Endothelial cell of umbilical vein (primary cell): ENCODE results near the gene OXLD1. TPM values are rescaled to one million over a fixed set of nuclear protein-coding genes. Genes with fewer than 3 reads are reported as not detected.

Experiments
- BruUV-seq: library from RNA; stranded (reverse); fragments of 400-500 nt; replicated peaks from 2 replicates; lab custom pipeline; 2021; lab: Mats Ljungman, UMichigan
- CTCF ChIA-PET: fragments of 300-600, 350-600 bp; sonication (Branson Sonifier 250); formaldehyde crosslinking; loops from one replicate; lab custom pipeline; 2021; ENCODE audit warnings: antibody characterized with exemption, inconsistent platforms; lab: Charles Lee
- POLR2A ChIA-PET: fragments of 300-600, 350-600 bp; sonication (Branson Sonifier 250); formaldehyde crosslinking; loops from one replicate; lab custom pipeline; 2021; ENCODE audit warnings: antibody characterized with exemption, inconsistent platforms; lab: Charles Lee
- DNase-seq: peaks from one replicate; pipeline ENCODE4 v3.0.0-alpha.2; 2011; ENCODE audit warnings: low read depth, low spot score
- FAIRE-seq: peaks from 2 replicates; lab custom pipeline; 2011; peaks lifted over from hg19 to GRCh38; lab: Jason Lieb, UNC
- H2AFZ ChIP-seq: 2 replicates; pipeline ENCODE4 v1.6.0; 2012; ENCODE audit warnings: low read depth, low read length, control low read depth, inconsistent platforms
- H3K27ac ChIP-seq: 2 replicates; pipeline ENCODE4 v1.5.1; 2011; ENCODE audit warnings: low read depth, mild to moderate bottlenecking, control low read depth, low read length, moderate library complexity; ENCODE audit not compliant: insufficient read depth
- H3K27me3 ChIP-seq, 2 experiments: 2 replicates each; pipeline versions ENCODE4 v1.6.0 to v1.6.1; 2011; ENCODE audit warnings: low read length in 2 of 2, mixed read lengths in 1 of 2; ENCODE audit not compliant: control insufficient read depth in 2 of 2, insufficient read depth in 2 of 2
- H3K36me3 ChIP-seq, 2 experiments: 2 replicates in 1 of 2; 3 replicates in 1 of 2; pipeline ENCODE4 v1.5.1; 2011; ENCODE audit warnings: low read length in 2 of 2, mild to moderate bottlenecking in 1 of 2, moderate library complexity in 1 of 2; ENCODE audit not compliant: control insufficient read depth in 2 of 2, insufficient read depth in 2 of 2; ENCODE audit errors: extremely low read depth in 1 of 2
- H3K4me1 ChIP-seq: 3 replicates; pipeline ENCODE4 v1.5.1; 2011; ENCODE audit warnings: mild to moderate bottlenecking, low read length; ENCODE audit not compliant: control insufficient read depth, insufficient read depth; ENCODE audit errors: extremely low read depth
- H3K4me2 ChIP-seq: 2 replicates; pipeline ENCODE4 v1.6.1; 2011; ENCODE audit warnings: low read length, control low read depth, mixed read lengths; ENCODE audit not compliant: insufficient read depth
- H3K4me3 ChIP-seq, 3 experiments: fragments of 200-600 bp in 1 of 3; sonication (generic), shearing (Covaris generic) in 1 of 3; replicated peaks in 1 of 3; 2 replicates each; pipeline ENCODE4 v1.5.1; 2011 to 2016; ENCODE audit warnings: control low read depth in 3 of 3, low read length in 3 of 3, mild to moderate bottlenecking in 2 of 3, inconsistent platforms in 1 of 3, low read depth in 1 of 3, moderate library complexity in 1 of 3; ENCODE audit not compliant: insufficient read depth in 1 of 3
- H3K79me2 ChIP-seq: 2 replicates; pipeline ENCODE4 v1.6.0; 2012; ENCODE audit warnings: low read length, inconsistent platforms; ENCODE audit not compliant: control insufficient read depth, insufficient read depth
- H3K9ac ChIP-seq: replicated peaks from 2 replicates; pipeline ENCODE3; 2011; ENCODE audit warnings: low read length, control low read depth; ENCODE audit not compliant: insufficient read depth; ENCODE audit errors: extremely low read depth
- H3K9me1 ChIP-seq: replicated peaks from 3 replicates; pipeline ENCODE4 v1.6.0; 2011; ENCODE audit warnings: mild to moderate bottlenecking, low read length; ENCODE audit not compliant: control insufficient read depth, insufficient read depth; ENCODE audit errors: extremely low read depth
- H3K9me3 ChIP-seq: replicated peaks from 2 replicates; pipeline ENCODE4 v1.5.1; 2012; ENCODE audit warnings: low read length, inconsistent platforms; ENCODE audit not compliant: control insufficient read depth, insufficient read depth
- H4K20me1 ChIP-seq: replicated peaks from 2 replicates; pipeline ENCODE3; 2011; ENCODE audit warnings: mild to moderate bottlenecking, low read length; ENCODE audit not compliant: control insufficient read depth, insufficient read depth; ENCODE audit errors: extremely low read depth
- EZH2 ChIP-seq: IDR thresholded peaks from 2 replicates; pipeline ENCODE4 v1.6.1; 2012; ENCODE audit warnings: borderline replicate concordance, low read depth, mild to moderate bottlenecking, moderate library complexity, low read length, inconsistent platforms; ENCODE audit not compliant: severe bottlenecking
- FOS ChIP-seq: IDR thresholded peaks from 2 replicates; pipeline ENCODE4 v1.6.1; 2011; ENCODE audit warnings: mild to moderate bottlenecking, low read length, moderate library complexity, borderline replicate concordance; ENCODE audit not compliant: insufficient read depth
- GATA2 ChIP-seq: IDR thresholded peaks from 2 replicates; pipeline ENCODE4 v1.7.0; 2011; ENCODE audit warnings: low read depth, mild to moderate bottlenecking, moderate library complexity, mixed read lengths, low read length; ENCODE audit not compliant: insufficient read length, insufficient read depth
- JUN ChIP-seq: IDR thresholded peaks from 2 replicates; pipeline ENCODE4 v1.6.1; 2011; ENCODE audit warnings: borderline replicate concordance, low read depth; ENCODE audit not compliant: insufficient read length, insufficient read depth
- MAX ChIP-seq: IDR thresholded peaks from 2 replicates; pipeline ENCODE4 v1.6.1; 2011; ENCODE audit not compliant: insufficient read depth, insufficient read length
- MYC ChIP-seq: IDR thresholded peaks from one replicate; pipeline ENCODE4 v1.6.1; 2011; ENCODE audit warnings: mild to moderate bottlenecking, low read depth, low read length
- POLR2A ChIP-seq: IDR thresholded peaks from 2 replicates; pipeline ENCODE4 v1.6.1; 2012; ENCODE audit warnings: low read depth, mild to moderate bottlenecking, control low read depth, low read length
- POLR2AphosphoS5 ChIP-seq: IDR thresholded peaks from 2 replicates; pipeline ENCODE4 v1.6.1; 2012; ENCODE audit warnings: low read depth, mild to moderate bottlenecking, control low read depth, low read length, moderate library complexity; ENCODE audit not compliant: insufficient read depth
- dilution Hi-C: fragments of 300-500 bp; cut with MboI; formaldehyde crosslinking; loops from one replicate; pipeline ENCODE4 v1.15.0; 2019; ENCODE audit warnings: low sequenced_read_pairs; ENCODE audit not compliant: extremely low pct_ligation_motif_present
- intact Hi-C: fragments of 100-400 bp; cut with micrococcal nuclease; formaldehyde crosslinking; loops from one replicate; pipeline ENCODE4 v1.10.0; 2022
- polyA plus RNA-seq, 4 experiments: library from polyadenylated mRNA; depleted of rRNA in 3 of 4; stranded (reverse) in 3 of 4; unstranded in 1 of 4; fragments of >200 nt; gene quantifications; 2 replicates each; pipeline versions ENCODE4 v1.2.1 to v1.2.3, GENCODE V29; 2011 to 2012; ENCODE audit warnings: missing spikeins in 1 of 4
- total RNA-seq: library from RNA; stranded (reverse); gene quantifications from 2 replicates; pipeline ENCODE4 v1.2.3, GENCODE V29; 2021
- TF ChIP-seq, protein P1 (sequence below), 2 donors: IDR thresholded peaks; 1 replicate in 1 of 2; 2 replicates in 1 of 2; pipeline ENCODE4 v1.5.1; 2011; ENCODE audit warnings: low read length in 2 of 2, mild to moderate bottlenecking in 2 of 2, moderate library complexity in 2 of 2, control low read depth in 1 of 2, inconsistent platforms in 1 of 2, low read depth in 1 of 2; ENCODE audit not compliant: insufficient read depth in 1 of 2; ENCODE audit errors: extremely low read depth in 1 of 2

The OXLD1 gene
- total and polyA plus RNA-seq, 2 donors (not counting 3 experiments of a cell fraction or from before 2014, with no cell fraction given) = 20.1 to 35.2 TPM

DNA sequence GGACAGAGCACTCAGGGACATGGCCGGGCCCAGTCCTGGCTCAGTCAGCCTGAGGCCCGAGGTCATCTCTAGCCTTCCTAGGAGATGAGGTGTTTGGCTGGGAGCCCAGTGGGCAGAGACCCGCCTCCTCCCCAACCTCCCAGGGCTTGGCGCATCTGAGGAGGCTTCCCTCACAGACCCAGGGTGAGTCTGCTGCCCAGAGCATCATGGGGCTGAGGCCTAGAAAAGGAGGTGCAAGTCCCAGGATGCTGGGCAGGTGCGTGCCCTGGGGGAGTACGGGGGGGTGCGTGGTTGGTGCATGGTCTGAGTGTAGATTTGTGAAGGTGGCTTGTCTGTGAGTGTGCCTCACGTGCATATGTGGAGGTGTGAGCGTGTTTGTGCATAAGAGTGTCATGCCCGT, 14.7 kb downstream of the OXLD1 start:
- no peak overlapping the region for H3K4me2 ChIP-seq
- dilution Hi-C loops = no loop called here
- H3K9me3 ChIP-seq = no peaks in the 10 kb centered on the region
- H4K20me1 ChIP-seq = no peaks in the 10 kb centered on the region
- no peaks in the 10 kb centered on the region for H3K36me3 ChIP-seq
- no peak overlapping the region for H3K27ac ChIP-seq
- ChIA-PET POLR2A (no interaction called here), CTCF (no interaction called here)
- H3K4me1 ChIP-seq = peaks cover 2% of the 10 kb centered on the region
- peaks cover 17 to 21% of the 10 kb centered on the region in 2 experiments for H3K27me3 ChIP-seq
- intact Hi-C loops = no loop called here
- BruUV-seq = no TSS peak
- no peak overlapping the region for H3K4me3 ChIP-seq
- FAIRE-seq (no peak), DNase-seq (no peak)
- no peaks in the 10 kb centered on the region for H3K79me2 ChIP-seq
- TF ChIP-seq FOS (no peak), GATA2 (no peak), EZH2 (no peak), MAX (no peak), POLR2A (no peak), POLR2AphosphoS5 (no peak), MYC (no peak), JUN (no peak)
- TF ChIP-seq, protein P1, sequence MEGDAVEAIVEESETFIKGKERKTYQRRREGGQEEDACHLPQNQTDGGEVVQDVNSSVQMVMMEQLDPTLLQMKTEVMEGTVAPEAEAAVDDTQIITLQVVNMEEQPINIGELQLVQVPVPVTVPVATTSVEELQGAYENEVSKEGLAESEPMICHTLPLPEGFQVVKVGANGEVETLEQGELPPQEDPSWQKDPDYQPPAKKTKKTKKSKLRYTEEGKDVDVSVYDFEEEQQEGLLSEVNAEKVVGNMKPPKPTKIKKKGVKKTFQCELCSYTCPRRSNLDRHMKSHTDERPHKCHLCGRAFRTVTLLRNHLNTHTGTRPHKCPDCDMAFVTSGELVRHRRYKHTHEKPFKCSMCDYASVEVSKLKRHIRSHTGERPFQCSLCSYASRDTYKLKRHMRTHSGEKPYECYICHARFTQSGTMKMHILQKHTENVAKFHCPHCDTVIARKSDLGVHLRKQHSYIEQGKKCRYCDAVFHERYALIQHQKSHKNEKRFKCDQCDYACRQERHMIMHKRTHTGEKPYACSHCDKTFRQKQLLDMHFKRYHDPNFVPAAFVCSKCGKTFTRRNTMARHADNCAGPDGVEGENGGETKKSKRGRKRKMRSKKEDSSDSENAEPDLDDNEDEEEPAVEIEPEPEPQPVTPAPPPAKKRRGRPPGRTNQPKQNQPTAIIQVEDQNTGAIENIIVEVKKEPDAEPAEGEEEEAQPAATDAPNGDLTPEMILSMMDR (IDR thresholded peaks at IDR 0.05; ENCODE audit: extremely low read depth in 1 of 2, insufficient read depth in 1 of 2, low read depth in 1 of 2, low read length in 2 of 2) = no peak
- H3K9ac ChIP-seq = no peak overlapping the region
- H2AFZ ChIP-seq = no peak overlapping the region
- H3K9me1 ChIP-seq = no peaks in the 10 kb centered on the region
